GM21360 (cell line): ENCODE results near the gene NRARP.
A peak's percentile ranks its signal among the peaks of the same experiment; 100 is the strongest.

ENCODE experiments used
- ATAC-seq: cut with Tn5 transposase; IDR thresholded peaks from one replicate; pipeline ENCODE4 v1.9.1; 2021; ENCODE audit warnings: mild to moderate bottlenecking, moderate library complexity; ENCODE audit not compliant: unreplicated experiment

NRARP gene

GRCh38 chr9:137278721-137279711 is 23.1 kb downstream of the NRARP start:
- ATAC-seq = no peak

- ATAC-seq = no peak
Observed at GRCh38 chr9:137278061-137278701, 23.9 kb downstream of the NRARP start.

- ATAC-seq = peak; percentile 47
Observed at GRCh38 chr9:137277329-137278041, 24.6 kb downstream of the NRARP start, which contains the start of gene TOR4A. Gene TOR4A, plus strand, starts transcription at chr9:137277726. Its CDS starts 964 bp downstream, at chr9:137278690.

GRCh38 chr9:137276473-137277328 is 25.4 kb downstream of the NRARP start:
- ATAC-seq = no peak

DNA sequence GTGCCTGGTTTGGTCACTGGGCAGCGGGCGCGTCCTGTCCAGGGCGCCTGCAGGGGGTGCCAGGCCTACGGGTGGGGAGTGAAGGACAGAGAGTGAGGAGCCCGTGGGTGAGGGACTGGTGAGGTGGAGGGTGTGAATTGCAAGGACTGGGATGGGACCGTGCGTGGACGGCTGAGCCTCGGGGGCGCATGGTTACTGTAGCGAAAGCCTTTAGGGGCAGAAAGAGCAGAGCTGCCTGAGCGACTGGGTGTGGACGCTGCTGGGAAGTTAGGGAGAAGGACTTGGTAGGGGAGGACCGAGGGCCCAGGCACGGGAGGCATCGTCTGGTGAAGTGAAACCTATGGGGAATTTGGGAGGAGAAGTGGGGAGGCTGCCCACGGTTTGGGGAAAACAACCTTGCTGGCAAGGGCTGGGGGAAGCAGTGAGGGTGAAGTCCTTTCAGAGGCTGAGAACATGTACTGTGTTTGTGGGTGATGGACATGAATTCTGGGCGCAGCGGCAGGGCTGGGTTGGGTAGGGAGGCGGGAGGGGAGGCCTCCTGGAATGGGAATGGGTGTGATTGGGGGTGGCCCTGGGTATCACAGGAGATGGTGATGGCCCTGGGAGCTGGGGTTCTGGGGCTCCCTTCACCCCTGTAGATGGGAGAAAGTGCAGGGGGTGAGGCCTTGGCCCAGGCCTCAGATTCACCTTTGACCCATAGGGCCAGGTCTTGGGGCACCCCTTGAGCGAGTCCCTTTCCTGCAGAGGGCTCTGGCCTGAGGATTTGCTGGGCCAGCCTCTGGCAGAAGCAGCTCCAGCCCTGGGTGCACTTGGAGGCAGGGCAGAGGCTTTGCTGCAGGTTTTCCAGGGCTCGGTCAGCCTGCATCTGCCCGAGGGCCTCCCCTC is 26.2 kb downstream of the NRARP start:
- no peak for ATAC-seq

GRCh38 chr9:137275203-137275587 is 26.9 kb downstream of the NRARP start:
- ATAC-seq = no peak

DNA sequence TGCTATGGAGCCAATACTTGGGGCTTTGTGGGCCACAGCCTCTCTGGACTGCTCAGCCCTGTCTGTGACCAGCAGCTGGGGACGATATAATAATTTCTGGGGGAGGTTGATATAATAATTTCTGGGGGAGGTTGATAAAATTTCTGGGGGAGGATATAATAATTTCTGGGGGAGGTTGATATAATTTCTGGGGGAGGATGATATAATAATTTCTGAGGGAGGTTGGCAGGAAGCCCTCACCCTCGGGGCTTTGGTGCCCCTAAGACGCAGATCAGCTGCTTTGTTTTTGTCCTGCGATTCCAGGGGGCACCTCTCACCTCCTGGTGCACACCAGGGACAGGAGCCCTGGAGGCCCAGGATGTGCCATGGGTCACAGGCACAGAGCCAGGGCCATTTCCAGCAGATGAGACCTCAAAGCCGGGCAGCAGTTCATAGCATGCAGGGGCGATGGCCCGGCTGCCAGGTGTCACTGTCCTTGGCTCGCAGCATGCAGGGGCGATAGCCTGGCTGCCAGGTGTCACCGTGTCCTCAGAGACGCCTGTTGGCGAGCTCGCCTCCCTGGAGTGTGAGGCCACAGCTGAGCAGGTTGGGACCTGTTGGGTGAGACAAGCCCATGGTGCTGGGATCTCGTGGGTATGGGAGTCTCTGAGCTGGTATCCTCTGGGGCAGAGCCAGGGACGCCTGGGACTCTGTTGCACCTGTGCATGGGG is 28.3 kb downstream of the NRARP start:
- no peak for ATAC-seq

DNA sequence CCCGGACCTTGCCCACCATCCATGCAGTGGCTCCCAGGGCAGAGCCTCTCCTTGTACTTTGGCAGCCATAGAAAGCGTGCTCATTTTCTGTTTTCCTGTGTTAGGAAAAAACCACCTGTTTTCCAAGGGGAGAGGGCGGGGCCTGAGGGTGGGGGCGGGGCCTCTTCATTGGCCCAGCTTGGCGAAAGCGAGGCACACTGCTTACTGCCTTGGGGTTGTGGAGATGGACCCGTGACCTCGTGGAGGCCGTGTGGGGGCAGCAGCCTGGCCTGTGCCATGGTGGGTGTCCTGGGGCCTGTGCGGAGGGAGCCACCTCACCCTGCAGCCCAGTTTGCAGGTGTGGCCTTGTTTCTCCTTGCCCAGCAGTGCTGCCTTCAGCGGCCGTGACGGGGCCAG is 29.0 kb downstream of the NRARP start:
- ATAC-seq = no peak

GRCh38 chr9:137272241-137273094 is 29.6 kb downstream of the NRARP start:
- ATAC-seq = no peak

DNA sequence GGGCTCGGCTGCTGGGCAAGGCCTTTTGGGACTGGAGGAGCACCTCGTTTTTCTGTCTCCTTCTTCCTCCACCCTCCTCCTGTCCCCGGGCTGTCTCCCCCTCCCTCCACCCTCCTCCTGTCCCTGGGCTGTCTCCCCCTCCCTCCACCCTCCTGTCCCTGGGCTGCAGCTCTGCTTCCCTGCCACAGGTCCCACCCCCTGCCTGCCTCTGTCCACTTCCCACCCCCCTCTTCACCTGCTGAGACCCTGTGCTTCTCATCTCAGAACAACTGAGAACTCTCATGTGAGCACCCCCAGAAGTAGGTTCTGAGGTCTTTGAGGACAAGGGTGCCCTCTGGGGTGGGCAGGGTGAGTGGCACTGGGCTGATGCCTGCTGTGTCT is 30.4 kb downstream of the NRARP start:
- ATAC-seq = no peak

- no peak for ATAC-seq
Observed at GRCh38 chr9:137270929-137271695, 31.0 kb downstream of the NRARP start.

GRCh38 chr9:137269231-137269772 is 32.8 kb downstream of the NRARP start:
- no peak for ATAC-seq

DNA sequence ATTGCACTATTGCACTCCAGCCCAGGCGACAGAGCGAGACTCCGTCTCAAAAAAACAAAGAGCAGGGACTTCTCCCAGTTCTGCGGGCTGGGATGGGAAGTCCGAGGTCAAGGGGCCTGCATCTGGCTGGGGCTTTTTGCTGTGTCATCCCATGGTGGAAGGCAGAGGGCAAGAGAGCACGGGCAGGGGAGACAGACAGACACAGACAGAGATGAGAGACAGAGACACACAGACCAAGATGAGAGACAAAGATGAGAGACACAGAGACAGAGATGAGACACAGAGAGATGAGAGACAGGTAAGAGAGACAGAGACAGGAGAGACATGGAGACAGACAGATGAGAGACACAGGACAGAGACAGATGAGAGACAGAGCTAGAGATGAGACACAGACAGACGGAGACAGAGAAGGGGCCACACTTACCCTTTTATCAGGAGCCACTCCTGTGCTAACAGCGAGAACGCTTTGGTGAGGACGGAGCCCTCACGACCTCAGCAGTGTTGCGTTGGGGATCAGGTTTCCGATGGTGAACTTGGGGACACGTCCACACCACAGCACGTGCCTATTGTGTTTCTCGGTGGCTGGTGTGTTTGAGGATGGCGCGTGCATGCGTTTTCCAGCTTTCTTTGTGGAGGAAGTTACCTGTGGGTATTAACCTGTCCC is 33.4 kb downstream of the NRARP start:
- ATAC-seq = no peak

- ATAC-seq = no peak
Observed at GRCh38 chr9:137267933-137268355, 34.1 kb downstream of the NRARP start.

- ATAC-seq = no peak
Observed at GRCh38 chr9:137266585-137267453, 35.3 kb downstream of the NRARP start.
